Measurements from ENCODE around the gene CDC14B.

GRCh38 chr9:96476591-96476990, 143.1 kb downstream of the CDC14B start:
- TF ChIP-seq CTCF (IDR thresholded peaks at IDR 0.05; ENCODE audit: insufficient read depth, low read length, poor library complexity, severe bottlenecking) (no peak), EZH2phosphoT487 (conservative IDR thresholded peaks at IDR 0.05; ENCODE audit: low read length) (no peak)
